SK-N-DZ (cell line): ENCODE measurements around the gene LAMA5.

ENCODE experiments used
- DNase-seq: peaks from one replicate; pipeline ENCODE4 v3.0.0-alpha.2; 2015; ENCODE audit warnings: low spot score

Gene LAMA5

DNA sequence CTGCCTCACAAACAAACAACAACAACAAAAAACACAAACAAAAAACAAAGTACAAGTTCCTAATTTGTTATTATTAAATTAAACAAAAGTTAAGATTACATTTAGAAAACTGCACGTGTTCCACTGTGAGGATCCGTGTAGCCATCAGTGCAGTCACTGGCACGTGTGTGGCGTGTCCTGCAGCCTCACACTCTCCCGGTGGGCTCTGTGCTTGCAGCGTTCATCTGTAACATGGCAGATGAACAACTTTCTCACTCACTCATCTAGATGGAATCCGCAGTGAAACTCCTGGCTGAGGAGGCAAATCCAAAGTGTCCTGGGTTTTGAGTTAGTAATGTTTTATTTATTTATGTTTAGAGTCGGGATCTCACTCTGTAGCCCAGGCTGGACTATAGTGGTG, 77.2 kb downstream of the LAMA5 start:
- DNase-seq, result no peak

- no peak for DNase-seq
Observed at GRCh38 chr20:62289131-62289530, 78.0 kb downstream of the LAMA5 start.

DNA sequence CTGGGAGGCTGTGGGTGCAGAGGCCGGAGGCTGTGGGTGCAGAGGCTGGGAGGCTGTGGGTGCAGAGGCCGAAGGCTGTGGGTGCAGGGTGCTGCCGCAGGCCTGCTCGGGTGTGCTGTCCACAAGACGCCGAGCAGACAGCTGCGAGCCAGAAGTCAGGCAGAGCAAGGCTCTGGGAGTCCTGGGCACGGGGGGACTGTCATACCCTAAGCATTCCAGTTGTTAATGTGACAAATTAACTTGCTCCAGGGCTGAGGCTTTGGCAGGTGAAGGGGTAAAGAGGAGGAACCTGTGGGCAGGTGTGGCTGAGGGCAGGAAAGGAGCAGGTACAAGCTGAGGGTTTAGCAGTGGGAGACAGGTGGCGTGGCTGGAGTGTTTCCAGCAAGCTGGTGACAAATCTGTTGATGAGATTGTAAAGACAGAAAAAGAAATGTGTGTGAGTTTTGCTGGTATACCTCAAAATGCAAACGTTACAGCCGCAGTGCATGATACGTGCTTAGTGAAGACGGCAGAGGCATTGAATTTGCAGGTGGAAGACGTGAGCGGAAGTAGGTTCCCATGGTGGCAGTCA, 78.5 kb downstream of the LAMA5 start:
- DNase-seq, result no peak

DNA sequence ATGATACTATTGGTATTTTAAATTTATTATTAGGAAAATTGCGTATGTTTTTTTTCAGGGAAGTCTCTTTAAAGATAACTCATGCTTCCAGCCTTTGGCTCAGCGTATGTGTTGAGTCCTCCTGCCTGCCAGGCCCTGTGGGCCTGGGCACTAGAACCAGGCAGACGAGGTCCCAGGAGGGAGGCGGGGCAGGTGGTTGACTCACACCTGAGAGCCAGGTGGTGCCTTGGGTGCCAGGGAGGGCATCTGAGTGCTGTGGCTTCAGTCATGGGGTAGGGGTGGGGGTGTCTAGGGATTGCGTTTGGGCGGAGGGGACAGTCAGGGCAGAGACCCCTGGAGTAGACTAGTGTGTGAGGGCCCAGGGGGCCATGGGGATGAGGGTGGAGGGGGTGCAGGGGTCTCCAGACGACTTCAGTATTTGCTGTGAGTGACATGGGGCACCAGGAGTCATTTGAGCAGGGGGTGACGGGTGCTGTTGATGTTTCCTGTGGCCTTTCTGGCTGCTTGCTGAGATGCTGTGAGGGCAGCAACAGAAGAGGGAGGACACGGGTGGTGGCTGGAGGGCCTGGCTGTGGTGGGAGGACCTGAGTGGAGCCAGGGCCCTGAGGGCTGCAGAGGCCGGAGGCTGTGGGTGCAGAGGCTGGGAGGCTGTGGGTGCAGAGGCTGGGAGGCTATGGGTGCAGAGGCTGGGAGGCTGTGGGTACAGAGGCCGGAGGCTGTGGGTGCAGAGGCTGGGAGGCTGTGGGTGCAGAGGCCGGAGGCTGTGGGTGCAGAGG, 79.2 kb downstream of the LAMA5 start:
- no peak for DNase-seq

DNA sequence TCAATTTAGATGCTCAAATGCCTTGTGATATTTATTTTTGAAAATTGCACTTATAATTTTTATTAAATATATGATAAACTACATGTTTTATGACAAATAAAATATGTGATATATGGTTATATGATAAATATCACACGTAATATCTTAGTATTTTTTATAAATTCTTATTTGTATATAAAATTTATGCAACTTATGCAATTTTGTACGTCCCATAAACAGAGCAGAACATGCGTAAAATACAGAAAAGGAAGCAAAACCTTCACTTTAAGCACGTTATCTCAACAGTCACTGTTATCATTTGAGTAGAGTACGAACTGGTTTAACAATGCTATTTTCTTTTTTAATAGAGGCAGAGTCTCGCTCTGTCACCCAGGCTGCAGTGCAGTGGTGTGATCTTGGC, 80.0 kb downstream of the LAMA5 start:
- DNase-seq, result no peak

- DNase-seq, result no peak
Observed at GRCh38 chr20:62286493-62287064, 80.5 kb downstream of the LAMA5 start.

DNA sequence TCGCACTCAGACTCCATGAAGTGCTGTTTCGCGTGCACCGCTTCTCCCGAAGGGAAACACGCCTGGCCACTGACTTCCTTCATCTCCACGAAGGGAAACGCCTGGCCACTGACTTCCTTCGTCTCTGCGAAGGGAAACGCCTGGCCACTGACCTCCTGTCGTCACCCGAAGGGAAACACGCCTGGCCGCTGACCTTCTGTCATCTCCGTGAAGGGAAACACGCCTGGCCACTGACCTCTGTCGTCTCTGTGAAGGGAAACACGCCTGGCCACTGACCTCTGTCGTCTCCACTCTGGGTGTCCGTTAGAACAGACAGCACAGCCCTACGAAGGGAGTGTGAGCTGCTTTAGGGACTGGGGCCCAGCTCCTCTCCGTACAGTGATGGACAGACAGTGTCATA, 81.4 kb downstream of the LAMA5 start:
- DNase-seq, result no peak

DNA sequence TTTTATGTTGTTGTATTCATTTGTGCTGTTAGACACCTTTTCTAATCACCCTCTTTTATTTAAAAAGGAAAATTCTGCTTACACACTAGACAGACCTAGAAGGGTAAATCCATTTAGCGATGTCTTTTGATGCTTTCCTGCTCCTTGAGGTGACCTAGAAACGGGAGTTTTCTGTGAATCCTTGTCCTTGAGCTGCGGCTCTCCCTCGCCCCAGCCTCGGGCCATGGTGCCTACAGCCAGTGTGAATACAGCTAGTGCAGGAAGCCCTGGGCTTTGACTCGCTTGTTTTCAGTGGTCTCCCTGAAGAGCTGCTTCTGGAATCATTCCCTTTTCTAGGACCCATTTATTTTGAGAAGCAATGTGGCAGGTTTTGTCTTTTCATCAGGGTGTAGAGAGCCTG, 82.0 kb downstream of the LAMA5 start:
- DNase-seq, result no peak

DNA sequence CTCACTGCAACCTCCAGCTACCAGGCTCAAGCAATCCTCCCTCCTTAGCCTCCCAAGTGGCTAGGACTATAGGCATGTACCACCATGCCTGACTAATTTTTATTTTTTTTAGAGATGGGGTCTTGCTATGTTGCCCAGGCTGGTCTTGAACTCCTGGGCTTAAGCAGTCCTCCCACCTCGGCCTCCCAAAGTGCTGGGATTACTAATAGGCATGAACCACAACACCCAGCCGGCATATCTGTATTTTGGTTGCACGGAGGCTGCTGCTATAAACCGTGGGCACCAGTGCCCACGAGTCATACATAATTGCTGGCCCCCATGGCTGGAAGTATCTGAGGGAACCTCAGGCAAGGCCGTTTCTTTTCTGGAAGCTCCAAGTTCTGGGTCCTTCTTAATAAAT, 82.7 kb downstream of the LAMA5 start:
- DNase-seq, result no peak

GRCh38 chr20:62282877-62283503, 84.1 kb downstream of the LAMA5 start:
- no peak for DNase-seq

GRCh38 chr20:62282103-62282502, 85.0 kb downstream of the LAMA5 start:
- no peak for DNase-seq

GRCh38 chr20:62281161-62281933, 85.8 kb downstream of the LAMA5 start:
- DNase-seq, result no peak

DNA sequence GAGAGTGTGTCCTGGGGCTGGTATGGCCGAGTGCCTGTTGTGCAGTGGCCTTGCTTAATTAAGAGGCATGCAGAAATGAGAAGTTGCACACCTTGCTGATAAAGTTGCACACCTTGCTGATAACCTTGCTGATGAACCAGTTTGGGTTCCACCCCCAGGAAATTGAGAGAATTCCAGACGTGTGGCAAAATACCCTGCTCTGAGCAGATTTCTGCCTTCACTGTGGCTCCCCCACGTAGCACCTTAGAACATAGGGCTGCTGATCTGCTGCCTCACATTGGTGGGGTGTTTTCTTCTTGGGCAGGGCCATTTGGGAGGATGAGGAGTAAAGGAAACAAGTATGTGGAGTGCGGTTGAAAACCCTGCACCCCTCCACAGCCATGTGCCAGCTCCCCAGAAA, 86.8 kb downstream of the LAMA5 start:
- no peak for DNase-seq

DNA sequence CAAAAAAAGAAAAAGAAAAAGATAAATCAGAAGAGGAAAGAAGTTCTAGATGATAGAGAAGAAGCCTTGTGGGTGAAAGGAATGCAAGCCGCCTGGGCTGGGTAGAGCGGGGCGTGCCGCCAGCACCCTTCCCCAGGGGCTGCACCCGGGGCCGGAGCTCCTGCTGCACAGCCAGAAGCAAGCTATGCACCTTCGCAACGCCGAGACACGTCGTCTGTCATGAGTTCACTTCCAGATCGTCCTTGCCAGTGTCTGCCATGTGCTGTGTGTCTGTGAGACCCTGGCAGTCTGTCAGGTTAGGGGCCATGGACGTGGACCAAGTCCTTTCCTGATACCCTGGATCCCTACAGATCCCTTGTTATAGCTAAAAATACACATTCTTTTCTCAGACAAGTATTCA, 89.9 kb downstream of the LAMA5 start:
- no peak for DNase-seq

DNA sequence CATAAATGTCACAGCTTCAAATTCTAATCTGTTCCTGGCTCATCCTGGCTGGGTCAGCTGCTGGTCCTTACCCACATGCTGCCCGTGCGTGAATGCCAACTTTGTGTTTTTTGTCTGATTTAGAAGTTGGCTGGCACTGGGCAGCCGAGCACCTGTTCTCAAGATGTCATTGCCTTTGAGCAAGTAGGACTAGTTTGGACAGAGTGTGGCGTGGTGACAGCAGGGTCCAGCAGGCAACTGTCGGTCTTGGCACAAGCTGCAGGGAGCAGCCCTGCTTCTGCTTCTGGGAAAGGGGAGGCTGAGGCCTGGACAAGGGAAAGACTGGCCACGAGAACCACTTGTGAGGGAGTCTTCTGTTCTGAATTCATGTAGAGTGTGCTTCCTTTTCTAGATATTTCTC, 90.7 kb downstream of the LAMA5 start:
- no peak for DNase-seq

GRCh38 chr20:62275219-62275618, 91.9 kb downstream of the LAMA5 start:
- DNase-seq, result no peak

DNA sequence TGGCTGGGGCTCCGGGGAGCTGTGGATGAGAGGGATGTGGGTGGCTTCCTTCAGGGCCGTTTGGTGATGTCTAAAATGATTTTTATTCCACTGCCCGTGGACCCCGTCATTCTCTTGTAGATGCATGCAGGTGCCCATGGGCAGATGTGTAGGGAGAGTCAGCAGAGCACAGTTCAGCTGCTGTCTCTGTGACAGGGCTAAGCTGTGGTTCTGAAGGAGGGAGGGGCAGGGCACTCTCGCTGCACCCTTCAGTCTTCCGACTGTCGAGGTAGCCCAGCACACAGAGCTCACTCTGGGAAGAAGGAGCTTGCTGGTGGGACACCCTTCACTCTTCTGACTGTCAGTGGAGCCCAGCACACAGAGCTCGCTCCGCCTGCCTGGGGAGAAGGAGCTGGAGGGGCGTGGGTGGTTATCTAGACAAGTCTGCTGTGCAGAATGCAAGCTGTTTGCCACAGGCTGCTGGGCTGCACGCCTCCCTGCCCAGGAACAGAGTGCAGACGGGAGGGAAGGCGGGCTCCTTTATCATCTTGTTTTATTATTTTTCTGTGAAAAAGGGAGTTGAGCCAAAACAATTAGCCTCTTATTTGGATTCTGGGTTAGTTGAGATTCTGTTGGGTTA, 92.7 kb downstream of the LAMA5 start:
- DNase-seq, result no peak

DNA sequence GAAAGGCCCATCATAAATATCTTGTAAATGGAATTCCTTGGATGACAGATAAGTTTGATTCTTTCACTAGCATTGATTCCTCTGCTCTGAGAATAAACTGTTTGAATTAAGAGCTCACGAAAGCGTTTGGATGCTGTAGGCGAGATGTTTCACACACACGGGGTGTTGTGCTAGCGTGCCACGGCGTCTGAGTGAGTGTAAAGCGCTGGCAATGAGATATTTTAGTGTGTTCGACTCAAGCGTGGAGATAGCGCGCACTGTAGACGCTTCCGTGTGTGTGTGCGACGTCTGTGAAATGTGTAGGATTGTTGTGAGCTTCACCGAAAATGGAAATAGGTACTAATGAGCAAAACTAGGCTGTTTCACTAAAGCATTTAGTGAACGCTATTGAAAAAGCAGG, 93.7 kb downstream of the LAMA5 start:
- DNase-seq, result no peak

DNA sequence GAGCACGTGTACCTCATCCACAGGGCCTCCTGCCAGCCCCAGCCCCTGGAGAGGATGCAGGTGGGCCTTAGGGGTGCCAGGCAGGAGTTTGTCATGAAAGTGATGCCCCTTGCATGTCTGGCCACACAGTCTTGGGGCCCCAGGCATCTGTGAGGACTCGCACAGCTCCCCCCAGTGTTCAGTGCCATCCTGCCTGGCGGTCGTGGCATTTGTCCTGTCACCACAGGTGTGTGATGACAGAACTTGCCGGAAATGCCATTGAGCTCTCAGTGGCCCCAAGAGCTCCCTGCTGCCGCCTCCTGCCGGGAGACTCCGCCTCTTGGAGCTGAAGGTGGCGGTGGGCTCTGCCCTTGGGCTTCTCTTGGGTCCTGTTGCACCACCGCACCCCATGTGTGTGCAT, 94.9 kb downstream of the LAMA5 start:
- DNase-seq, result no peak

DNA sequence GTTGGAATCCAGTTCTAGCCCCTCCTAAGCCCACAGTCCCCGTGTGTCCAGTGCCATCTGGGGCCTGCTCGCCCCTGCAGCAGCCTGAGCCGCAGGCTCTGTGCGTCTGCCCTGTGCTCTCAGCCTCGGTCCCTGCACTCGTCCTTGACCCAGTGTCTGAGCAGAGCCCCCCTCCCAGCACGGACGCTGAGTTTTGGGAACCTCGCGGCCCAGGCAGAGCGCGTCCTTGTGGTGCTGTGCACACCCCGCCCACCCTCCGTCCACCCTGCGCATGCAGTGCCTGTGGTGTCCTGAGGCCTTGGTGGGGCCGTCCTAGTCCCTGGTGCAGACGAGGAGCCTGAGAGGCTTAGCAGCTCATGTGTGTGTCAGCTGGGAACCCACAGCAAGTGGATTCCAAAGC, 97.2 kb downstream of the LAMA5 start:
- no peak for DNase-seq

DNA sequence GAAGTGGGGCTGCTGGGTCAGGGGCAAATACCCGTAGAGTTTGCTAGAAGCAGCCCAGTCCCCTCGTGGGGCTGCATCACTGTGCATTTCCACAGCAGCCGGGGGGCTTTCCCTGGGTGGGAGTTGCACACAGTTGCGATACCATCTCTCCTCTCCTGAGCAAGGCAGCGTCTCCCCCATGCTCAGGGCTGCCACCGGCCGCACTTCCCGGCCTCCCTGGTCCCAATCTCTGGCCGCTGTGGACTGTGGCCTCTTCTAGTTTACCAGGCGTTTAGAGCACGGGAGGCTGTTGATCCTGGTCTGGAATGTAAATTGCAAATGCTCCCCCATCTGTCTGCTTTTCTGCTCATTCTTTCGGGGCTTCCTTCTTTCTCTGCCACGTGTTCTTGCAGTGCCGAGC, 97.7 kb downstream of the LAMA5 start:
- DNase-seq, result no peak
